Gastroesophageal sphincter (tissue), 4 donors: ENCODE data around the gene ELMO1. TPM values are rescaled to one million over a fixed set of nuclear protein-coding genes. Genes with fewer than 3 reads are reported as not detected.

Source experiments
- ATAC-seq: fragments of 150-250 bp; one replicate; pipeline ENCODE4 v1.9.1; 2016; ENCODE audit warnings: mild to moderate bottlenecking, moderate library complexity
- H3K27ac ChIP-seq, 4 donors: fragments of 200-600 bp; sonication (generic) in 3 of 4; 1 replicate in 3 of 4; 2 replicates in 1 of 4; pipeline ENCODE4 v1.5.1; 2016 to 2019
- H3K27me3 ChIP-seq: fragments of 200-600 bp; sonication (generic); one replicate; pipeline ENCODE4 v1.5.1; 2019
- H3K36me3 ChIP-seq, 2 donors: fragments of 200-600 bp; sonication (generic); one replicate each; pipeline ENCODE4 v1.5.1; 2019; ENCODE audit warnings: control low read depth in 1 of 2
- H3K4me1 ChIP-seq, 3 donors: fragments of 200-600 bp; sonication (generic); 1 replicate in 2 of 3; 2 replicates in 1 of 3; pipeline ENCODE4 v1.5.1; 2016 to 2019; ENCODE audit warnings: control low read depth in 2 of 3
- H3K4me3 ChIP-seq, 2 donors: fragments of 200-600 bp; sonication (generic); one replicate each; pipeline ENCODE4 v1.5.1; 2019; ENCODE audit warnings: mild to moderate bottlenecking in 1 of 2, moderate library complexity in 1 of 2
- H3K9me3 ChIP-seq, 3 donors: fragments of 200-600 bp; sonication (generic); one replicate each; pipeline ENCODE4 v1.5.1; 2017 to 2019; ENCODE audit warnings: control low read depth in 2 of 3
- CTCF ChIP-seq, 4 experiments: fragments of 200-600 bp in 2 of 4; fragments of 450-650 bp in 2 of 4; sonication (generic) in 1 of 4; IDR thresholded peaks; one replicate each; pipeline ENCODE4 v1.5.1; 2017 to 2019; ENCODE audit warnings: antibody characterized with exemption in 4 of 4, mild to moderate bottlenecking in 2 of 4, moderate library complexity in 2 of 4
- EP300 ChIP-seq: sonication (generic); formaldehyde crosslinking; IDR thresholded peaks from one replicate; pipeline ENCODE4 v1.6.1; 2017; ENCODE audit warnings: antibody characterized with exemption, mild to moderate bottlenecking
- POLR2A ChIP-seq, 2 donors: fragments of 450-650 bp; IDR thresholded peaks; one replicate each; pipeline ENCODE4 v1.6.1; 2017; ENCODE audit warnings: antibody characterized with exemption in 2 of 2, mild to moderate bottlenecking in 2 of 2, moderate library complexity in 1 of 2
- POLR2AphosphoS5 ChIP-seq: sonication (generic); formaldehyde crosslinking; IDR thresholded peaks from one replicate; pipeline ENCODE4 v1.6.1; 2017; ENCODE audit warnings: antibody characterized with exemption
- WGBS, 2 donors: methylation state at CpG; one replicate each; pipeline ENCODE4 v1.1.5; 2018; ENCODE audit warnings: low coverage in 1 of 2; 5-methylcytosine and 5-hydroxymethylcytosine counted together
- total RNA-seq, 4 donors: library from RNA; depleted of rRNA; stranded (reverse); fragments of >200 nt; gene quantifications; one replicate each; pipeline ENCODE4 v1.1.0, GENCODE V29; 2016

The ELMO1 gene
- total RNA-seq, 4 donors from 2014 or later: 22.1 to 54.0 (median 42.7) TPM

GRCh38 chr7:37309493-37309892 is 139.2 kb downstream of the ELMO1 start:
- TF ChIP-seq CTCF (IDR thresholded peaks at IDR 0.05) (no peak), EP300 (no peak), POLR2AphosphoS5 (no peak), POLR2A (IDR thresholded peaks at IDR 0.05) (no peak)
- Histone ChIP-seq H3K27me3 (no peaks in the 10 kb centered on the region), H3K4me1 (no peaks in the 10 kb centered on the region), H3K27ac (no peak overlapping the region), H3K9me3 (no peaks in the 10 kb centered on the region), H3K4me3 (no peak overlapping the region), H3K36me3 (no peaks in the 10 kb centered on the region)
- ATAC-seq: no peak
- WGBS, 2 donors: 88 to 95% methylated on average over 3 of the region's 3 CpGs

GRCh38 chr7:37304921-37305320 is 143.7 kb downstream of the ELMO1 start:
- Histone ChIP-seq H3K4me3 (no peak overlapping the region), H3K27me3 (no peaks in the 10 kb centered on the region), H3K9me3 (peaks cover 0 to 7% (median 0%) of the 10 kb centered on the region in 3 donors), H3K27ac (no peak overlapping the region), H3K36me3 (no peaks in the 10 kb centered on the region), H3K4me1 (no peaks in the 10 kb centered on the region)
- TF ChIP-seq POLR2A (IDR thresholded peaks at IDR 0.05) (no peak), POLR2AphosphoS5 (no peak), CTCF (IDR thresholded peaks at IDR 0.05) (no peak), EP300 (no peak)
- WGBS, 2 donors: 63 to 86% methylated on average over 3 of the region's 3 CpGs
- ATAC-seq: no peak

- TF ChIP-seq POLR2A (IDR thresholded peaks at IDR 0.05) (no peak), POLR2AphosphoS5 (no peak), EP300 (no peak), CTCF (IDR thresholded peaks at IDR 0.05) (no peak)
These were observed 151.1 kb downstream of the ELMO1 start for GRCh38 chr7:37297546-37297945.

GRCh38 chr7:37295401-37295800 is 153.3 kb downstream of the ELMO1 start:
- Histone ChIP-seq H3K9me3 (no peaks in the 10 kb centered on the region), H3K4me3 (no peak overlapping the region), H3K36me3 (no peaks in the 10 kb centered on the region), H3K27me3 (no peaks in the 10 kb centered on the region), H3K27ac (no peak overlapping the region), H3K4me1 (peaks cover 0 to 6% (median 0%) of the 10 kb centered on the region in 3 donors)
- TF ChIP-seq CTCF (IDR thresholded peaks at IDR 0.05) (no peak), POLR2AphosphoS5 (no peak), EP300 (no peak), POLR2A (IDR thresholded peaks at IDR 0.05) (no peak)
- ATAC-seq: no peak
- 17 to 24% methylated on average over 1 of the region's 1 CpG for WGBS, 2 donors

More at GRCh38 chr7:37297546-37297945, 151.1 kb downstream of the ELMO1 start:
- H3K27me3 ChIP-seq: no peaks in the 10 kb centered on the region
- no peak overlapping the region for H3K27ac ChIP-seq
- H3K9me3 ChIP-seq: peaks cover 0 to 7% (median 0%) of the 10 kb centered on the region in 3 donors
- peak; percentile 28 for ATAC-seq
- no peaks in the 10 kb centered on the region for H3K36me3 ChIP-seq
- H3K4me1 ChIP-seq: peaks cover 0 to 6% (median 0%) of the 10 kb centered on the region in 3 donors
- H3K4me3 ChIP-seq: no peak overlapping the region

GRCh38 chr7:37290731-37291130 is 157.9 kb downstream of the ELMO1 start:
- TF ChIP-seq POLR2AphosphoS5: no peak
- TF ChIP-seq CTCF (IDR thresholded peaks at IDR 0.05): no peak
- no peak for TF ChIP-seq EP300
- TF ChIP-seq POLR2A (IDR thresholded peaks at IDR 0.05): no peak
- ATAC-seq: no peak
- Histone ChIP-seq H3K9me3 (no peaks in the 10 kb centered on the region), H3K27ac (no peak overlapping the region), H3K4me1 (peaks cover 0 to 21% (median 0%) of the 10 kb centered on the region in 3 donors), H3K36me3 (no peaks in the 10 kb centered on the region), H3K4me3 (no peak overlapping the region), H3K27me3 (no peaks in the 10 kb centered on the region)
